ENCODE results near the gene SYT15.
"Not testable (repeated sequence)": the region's sequence is repeated elsewhere in the genome, so short reads cannot be mapped to it uniquely, and the experiment has no call there.

SYT15 gene

DNA sequence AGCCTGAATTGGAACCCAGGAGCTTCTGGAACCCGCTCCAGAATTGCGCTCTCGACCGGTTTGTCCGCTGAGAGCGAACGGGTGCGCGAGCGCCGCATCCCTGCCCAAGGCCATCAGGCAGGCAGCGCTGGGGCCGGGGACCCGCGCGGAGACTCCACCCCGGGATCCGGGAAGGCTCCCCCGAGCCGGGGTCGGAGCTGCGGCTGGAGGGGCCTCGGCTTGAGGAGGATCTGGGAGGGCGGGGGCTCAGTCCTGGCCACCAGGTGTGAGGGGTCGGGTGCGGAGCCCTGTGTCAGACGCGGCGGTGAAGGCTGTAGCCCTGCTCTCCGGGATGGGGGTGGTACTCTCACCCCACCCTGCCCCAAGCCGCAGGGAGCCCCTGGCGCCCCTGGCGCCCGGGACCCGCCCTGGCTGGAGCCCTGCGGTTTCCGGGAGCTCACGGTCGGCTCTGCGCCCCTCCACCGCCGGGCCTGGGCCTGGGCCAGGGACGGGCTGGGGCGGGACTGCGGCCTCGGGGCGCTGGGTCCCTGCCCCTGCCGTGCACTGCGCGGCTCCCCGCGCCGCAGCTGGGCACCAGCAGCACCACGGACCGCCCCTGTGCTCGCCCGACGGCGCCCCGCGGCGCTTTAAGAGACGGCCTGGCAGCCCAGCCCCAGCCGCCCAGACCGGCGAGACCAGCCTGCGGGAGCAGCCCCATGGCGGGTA, at the start of gene SYT15:
SYT15 (plus strand) TSS at position 655 of the 705 bp plus-strand sequence; CDS start at position 696, 41 bp downstream.
- not testable (repeated sequence) for H3K36me3 ChIP-seq (ENCODE audit: control insufficient read depth in 1 of 2, insufficient read depth in 2 of 2, low read length in 2 of 2); H3K27ac ChIP-seq (ENCODE audit: low read depth, low read length); H3K9me3 ChIP-seq (ENCODE audit: control insufficient read depth in 1 of 2, low read length in 2 of 2); H3K27me3 ChIP-seq (ENCODE audit: control insufficient read depth in 1 of 2, insufficient read depth in 2 of 2, low read length in 2 of 2); H3K4me3 ChIP-seq (ENCODE audit: low read depth in 1 of 2, low read length in 2 of 2); H3K9ac ChIP-seq (ENCODE audit: low read depth in 1 of 2, low read length in 2 of 2); H3K4me1 ChIP-seq (ENCODE audit: control insufficient read depth in 1 of 2, insufficient read depth in 2 of 2, low read length in 2 of 2)

DNA sequence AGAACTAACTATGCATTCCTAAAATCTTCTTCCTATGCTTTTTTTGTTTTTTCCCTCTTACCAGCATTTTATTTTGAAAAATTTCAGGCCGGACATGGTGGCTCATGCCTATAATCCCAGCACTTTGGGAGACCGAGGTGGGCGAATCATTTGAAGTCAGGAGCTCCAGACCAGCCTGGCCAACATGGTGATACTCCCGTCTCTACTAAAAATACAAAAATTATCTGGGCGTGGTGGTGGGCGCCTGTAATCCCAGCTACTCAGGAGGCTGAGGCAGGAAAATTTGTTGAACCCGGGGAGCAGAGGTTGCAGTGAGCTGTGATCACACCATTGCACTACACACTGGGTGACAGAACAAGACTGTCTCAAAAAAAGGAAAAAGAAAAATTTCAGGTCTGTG, 49.2 kb upstream of the SYT15 start:
- H3K27me3 ChIP-seq (ENCODE audit: control insufficient read depth in 1 of 2, insufficient read depth in 2 of 2, low read length in 2 of 2); H3K36me3 ChIP-seq (ENCODE audit: control insufficient read depth in 1 of 2, insufficient read depth in 2 of 2, low read length in 2 of 2); H3K4me3 ChIP-seq (ENCODE audit: low read depth in 1 of 2, low read length in 2 of 2); H3K9ac ChIP-seq (ENCODE audit: low read depth in 1 of 2, low read length in 2 of 2); H3K27ac ChIP-seq (ENCODE audit: low read depth, low read length); H3K9me3 ChIP-seq (ENCODE audit: control insufficient read depth in 1 of 2, low read length in 2 of 2); H3K4me1 ChIP-seq (ENCODE audit: control insufficient read depth in 1 of 2, insufficient read depth in 2 of 2, low read length in 2 of 2): not testable (repeated sequence)

DNA sequence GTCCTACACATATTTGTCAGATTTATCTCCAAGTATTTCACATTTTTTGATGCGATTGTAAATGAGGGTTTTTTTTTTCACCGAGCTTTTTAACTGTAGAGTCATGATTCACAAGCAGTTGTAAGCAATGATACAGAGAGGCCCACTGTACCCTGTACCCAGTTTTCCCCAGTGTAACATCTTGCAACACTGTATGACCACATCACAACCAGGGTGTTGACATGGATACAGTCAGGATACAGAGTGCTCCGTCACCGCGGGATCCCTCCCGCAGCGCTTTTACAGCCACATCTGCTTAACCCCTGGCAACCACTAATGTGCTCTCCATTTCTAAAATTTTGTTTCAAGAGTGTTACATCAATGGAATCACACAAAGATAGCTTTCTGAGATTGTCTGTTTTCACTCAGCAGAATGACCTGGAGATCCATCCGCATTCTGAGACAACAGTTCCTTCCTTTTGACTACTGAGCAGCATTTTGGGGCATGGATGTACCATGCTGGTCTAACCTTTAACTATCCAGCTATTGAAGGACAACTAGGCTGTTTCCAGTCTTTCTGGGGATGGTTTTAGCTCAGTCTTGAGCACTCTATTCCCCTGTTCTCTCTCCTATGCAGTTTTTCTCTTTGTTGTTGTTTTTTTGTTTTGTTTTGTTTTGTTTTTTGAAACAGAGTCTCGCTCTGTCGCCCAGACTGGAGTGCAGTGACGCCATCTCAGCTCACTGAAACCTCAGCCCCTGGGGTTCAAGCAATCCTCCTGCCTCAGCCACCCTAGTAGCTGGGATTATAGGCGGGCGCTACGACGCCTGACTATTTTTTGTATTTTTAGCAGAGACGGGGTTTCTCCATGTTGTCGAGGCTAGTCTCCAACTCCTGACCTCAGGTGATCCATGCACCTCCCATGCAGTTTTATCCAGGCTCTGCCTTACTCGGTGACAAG, 48.4 kb upstream of the SYT15 start:
- no peaks in the 10 kb centered on the region for H3K36me3 ChIP-seq (ENCODE audit: control insufficient read depth in 1 of 2, insufficient read depth in 2 of 2, low read length in 2 of 2)
- H3K4me1 ChIP-seq (ENCODE audit: control insufficient read depth in 1 of 2, insufficient read depth in 2 of 2, low read length in 2 of 2) = peaks cover 0 to 3% of the 10 kb centered on the region in 2 donors
- no peak overlapping the region for H3K4me3 ChIP-seq (ENCODE audit: low read depth in 1 of 2, low read length in 2 of 2)
- no peaks in the 10 kb centered on the region for H3K27me3 ChIP-seq (ENCODE audit: control insufficient read depth in 1 of 2, insufficient read depth in 2 of 2, low read length in 2 of 2)
- H3K9ac ChIP-seq (ENCODE audit: low read depth in 1 of 2, low read length in 2 of 2) = no peak overlapping the region
- H3K9me3 ChIP-seq (ENCODE audit: control insufficient read depth in 1 of 2, low read length in 2 of 2) = no peaks in the 10 kb centered on the region
- H3K27ac ChIP-seq (ENCODE audit: low read depth, low read length) = no peak overlapping the region

DNA sequence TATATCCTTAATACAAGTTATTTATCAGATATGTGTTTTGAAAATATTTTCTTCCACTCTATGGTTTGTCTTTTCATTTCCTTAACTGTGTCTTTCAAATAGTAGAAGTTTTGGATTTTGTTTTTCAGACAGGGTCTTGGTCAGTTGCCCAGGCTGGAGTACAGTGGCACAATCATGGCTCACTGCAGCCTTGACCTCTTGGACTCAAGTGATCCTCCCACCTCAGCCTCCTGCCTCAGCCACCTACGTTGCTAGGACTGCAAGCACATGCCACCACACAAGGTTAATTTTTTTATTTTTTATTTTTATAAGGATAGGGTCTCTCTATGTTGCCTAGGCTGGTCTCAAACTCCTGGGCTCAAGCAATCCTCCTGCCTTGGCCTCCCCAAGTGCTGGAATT, 46.7 kb upstream of the SYT15 start:
- not testable (repeated sequence) for H3K4me1 ChIP-seq (ENCODE audit: control insufficient read depth in 1 of 2, insufficient read depth in 2 of 2, low read length in 2 of 2); H3K9ac ChIP-seq (ENCODE audit: low read depth in 1 of 2, low read length in 2 of 2); H3K9me3 ChIP-seq (ENCODE audit: control insufficient read depth in 1 of 2, low read length in 2 of 2); H3K36me3 ChIP-seq (ENCODE audit: control insufficient read depth in 1 of 2, insufficient read depth in 2 of 2, low read length in 2 of 2); H3K27me3 ChIP-seq (ENCODE audit: control insufficient read depth in 1 of 2, insufficient read depth in 2 of 2, low read length in 2 of 2); H3K27ac ChIP-seq (ENCODE audit: low read depth, low read length); H3K4me3 ChIP-seq (ENCODE audit: low read depth in 1 of 2, low read length in 2 of 2)

DNA sequence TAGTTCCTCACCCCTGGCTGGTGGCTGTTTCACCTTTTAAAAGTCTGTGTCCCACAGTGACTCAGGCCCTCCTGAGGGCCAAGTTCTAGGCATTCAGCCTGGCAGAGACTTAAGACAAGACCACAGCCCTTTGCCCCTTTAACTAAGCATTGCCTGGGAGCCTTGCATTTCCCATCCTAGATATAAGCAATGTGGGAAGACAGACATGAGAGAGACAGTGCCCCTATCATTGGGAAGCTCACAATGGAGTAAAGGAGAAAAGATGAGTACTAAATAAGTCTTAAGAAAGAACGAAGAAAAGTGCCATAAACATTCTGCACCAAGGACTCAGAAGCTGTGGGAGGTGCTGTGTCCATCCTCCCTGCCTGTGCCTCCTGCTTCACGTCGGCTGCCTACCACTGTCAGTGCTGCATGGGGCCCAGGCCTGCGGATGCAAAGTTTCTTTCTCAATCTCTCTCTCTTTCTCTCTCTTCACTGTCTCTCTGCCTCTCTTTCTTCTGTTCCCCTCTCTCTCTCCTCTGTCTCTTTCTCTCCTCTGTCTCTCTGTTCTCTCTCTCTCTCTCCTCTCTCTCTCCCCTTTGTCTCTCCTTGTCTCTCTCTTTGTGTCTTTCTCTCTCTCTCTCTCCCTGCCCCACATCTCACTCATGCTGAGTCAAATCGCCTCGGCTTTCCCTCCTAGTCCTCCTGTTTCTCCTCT, 44.0 kb upstream of the SYT15 start:
- Histone ChIP-seq H3K27me3 (ENCODE audit: control insufficient read depth in 1 of 2, insufficient read depth in 2 of 2, low read length in 2 of 2) (peaks cover 0 to 3% of the 10 kb centered on the region in 2 donors), H3K27ac (ENCODE audit: low read depth, low read length) (no peak overlapping the region), H3K9me3 (ENCODE audit: control insufficient read depth in 1 of 2, low read length in 2 of 2) (no peaks in the 10 kb centered on the region), H3K4me1 (ENCODE audit: control insufficient read depth in 1 of 2, insufficient read depth in 2 of 2, low read length in 2 of 2) (peaks cover 5% of the 10 kb centered on the region in 2 donors), H3K4me3 (ENCODE audit: low read depth in 1 of 2, low read length in 2 of 2) (no peak overlapping the region), H3K9ac (ENCODE audit: low read depth in 1 of 2, low read length in 2 of 2) (no peak overlapping the region), H3K36me3 (ENCODE audit: control insufficient read depth in 1 of 2, insufficient read depth in 2 of 2, low read length in 2 of 2) (no peaks in the 10 kb centered on the region)

DNA sequence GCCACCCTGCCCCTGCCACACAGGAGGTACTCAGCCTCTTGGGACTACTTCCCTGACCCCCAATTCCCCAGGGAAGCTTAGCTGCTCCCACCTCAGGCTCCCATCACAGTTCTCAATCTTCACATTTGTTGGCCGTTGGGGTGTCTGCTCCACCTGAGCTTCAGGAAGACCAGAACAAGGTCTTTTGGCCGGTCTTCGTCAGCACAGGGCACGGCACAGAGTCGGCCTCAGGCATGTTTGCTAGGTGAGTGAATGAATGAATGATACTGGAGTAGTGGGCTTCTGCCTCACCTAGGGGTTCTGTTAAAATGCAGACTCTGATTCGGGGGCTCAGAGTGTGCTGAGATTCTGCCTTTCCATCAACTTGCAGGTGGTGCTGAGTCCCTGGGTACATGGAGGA, 42.8 kb upstream of the SYT15 start:
- no peak overlapping the region for H3K27ac ChIP-seq (ENCODE audit: low read depth, low read length)
- no peaks in the 10 kb centered on the region for H3K36me3 ChIP-seq (ENCODE audit: control insufficient read depth in 1 of 2, insufficient read depth in 2 of 2, low read length in 2 of 2)
- H3K4me1 ChIP-seq (ENCODE audit: control insufficient read depth in 1 of 2, insufficient read depth in 2 of 2, low read length in 2 of 2) = peaks cover 15% of the 10 kb centered on the region in 2 donors
- H3K4me3 ChIP-seq (ENCODE audit: low read depth in 1 of 2, low read length in 2 of 2) = no peak overlapping the region
- peaks cover 0 to 5% of the 10 kb centered on the region in 2 donors for H3K27me3 ChIP-seq (ENCODE audit: control insufficient read depth in 1 of 2, insufficient read depth in 2 of 2, low read length in 2 of 2)
- H3K9me3 ChIP-seq (ENCODE audit: control insufficient read depth in 1 of 2, low read length in 2 of 2) = no peaks in the 10 kb centered on the region
- H3K9ac ChIP-seq (ENCODE audit: low read depth in 1 of 2, low read length in 2 of 2) = no peak overlapping the region

DNA sequence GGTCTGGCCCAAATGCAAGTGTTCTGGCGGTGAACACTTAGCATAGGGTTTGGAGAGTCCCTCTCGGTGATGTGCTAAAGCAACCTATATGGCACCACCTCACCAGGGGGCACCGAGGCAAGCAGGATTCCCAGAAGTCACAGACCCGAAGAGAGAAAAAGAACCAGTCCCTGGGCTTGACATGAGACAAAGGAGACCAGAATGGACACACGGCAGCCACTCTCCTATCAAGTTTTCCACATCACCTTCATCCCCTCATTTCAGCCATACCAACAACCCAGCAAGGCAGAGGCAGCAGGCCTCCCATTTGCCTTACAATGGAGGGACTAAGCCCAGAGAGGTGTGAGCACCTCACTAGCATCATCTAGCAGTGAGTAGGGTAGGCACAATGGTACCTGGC, 42.1 kb upstream of the SYT15 start:
- Histone ChIP-seq H3K4me3 (ENCODE audit: low read depth in 1 of 2, low read length in 2 of 2) (no peak overlapping the region), H3K27ac (ENCODE audit: low read depth, low read length) (no peak overlapping the region), H3K27me3 (ENCODE audit: control insufficient read depth in 1 of 2, insufficient read depth in 2 of 2, low read length in 2 of 2) (peaks cover 0 to 5% of the 10 kb centered on the region in 2 donors), H3K36me3 (ENCODE audit: control insufficient read depth in 1 of 2, insufficient read depth in 2 of 2, low read length in 2 of 2) (no peaks in the 10 kb centered on the region), H3K9ac (ENCODE audit: low read depth in 1 of 2, low read length in 2 of 2) (no peak overlapping the region), H3K4me1 (ENCODE audit: control insufficient read depth in 1 of 2, insufficient read depth in 2 of 2, low read length in 2 of 2) (peaks cover 15% of the 10 kb centered on the region in 2 donors), H3K9me3 (ENCODE audit: control insufficient read depth in 1 of 2, low read length in 2 of 2) (no peaks in the 10 kb centered on the region)

DNA sequence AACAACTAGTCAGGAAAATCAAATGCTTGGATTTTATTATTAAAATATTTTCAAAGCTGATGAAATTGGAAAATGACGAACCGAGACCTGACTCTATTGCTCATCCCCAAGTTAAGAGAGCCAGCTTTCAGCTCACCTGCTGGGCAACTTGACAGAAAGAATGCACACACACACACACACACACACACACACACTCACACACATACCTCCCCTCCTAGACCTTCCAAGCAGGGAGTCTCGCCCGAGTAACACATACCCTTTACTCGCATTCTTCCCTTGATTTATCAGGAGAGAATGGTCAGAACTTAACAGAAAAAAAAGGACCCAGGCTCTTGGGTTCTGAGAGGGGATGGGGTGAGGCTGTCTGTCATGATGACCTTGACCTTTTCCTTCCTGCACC, 41.6 kb upstream of the SYT15 start:
- no peaks in the 10 kb centered on the region for H3K9me3 ChIP-seq (ENCODE audit: control insufficient read depth in 1 of 2, low read length in 2 of 2)
- no peak overlapping the region for H3K4me3 ChIP-seq (ENCODE audit: low read depth in 1 of 2, low read length in 2 of 2)
- no peaks in the 10 kb centered on the region for H3K36me3 ChIP-seq (ENCODE audit: control insufficient read depth in 1 of 2, insufficient read depth in 2 of 2, low read length in 2 of 2)
- H3K9ac ChIP-seq (ENCODE audit: low read depth in 1 of 2, low read length in 2 of 2) = no peak overlapping the region
- no peak overlapping the region for H3K27ac ChIP-seq (ENCODE audit: low read depth, low read length)
- peaks cover 0 to 5% of the 10 kb centered on the region in 2 donors for H3K27me3 ChIP-seq (ENCODE audit: control insufficient read depth in 1 of 2, insufficient read depth in 2 of 2, low read length in 2 of 2)
- H3K4me1 ChIP-seq (ENCODE audit: control insufficient read depth in 1 of 2, insufficient read depth in 2 of 2, low read length in 2 of 2) = peaks cover 15% of the 10 kb centered on the region in 2 donors

DNA sequence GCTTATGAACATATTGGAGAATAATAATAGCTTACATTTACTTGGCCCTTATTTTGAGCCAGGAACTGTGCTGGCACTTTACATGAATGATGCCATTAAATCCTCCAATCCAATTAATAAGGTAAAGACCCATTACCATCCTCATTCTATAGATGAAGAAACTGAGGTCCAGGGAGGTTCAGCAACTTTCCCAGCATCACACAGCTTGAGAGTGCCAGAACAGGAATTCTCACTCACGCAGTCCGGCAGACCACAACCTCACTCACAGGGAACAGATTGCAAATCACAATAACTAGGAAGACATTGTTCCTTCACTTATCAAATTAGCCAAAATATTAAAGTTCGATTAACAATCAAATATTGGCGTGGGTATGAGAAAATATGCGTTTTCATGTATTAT, 40.8 kb upstream of the SYT15 start:
- peaks cover 15% of the 10 kb centered on the region in 2 donors for H3K4me1 ChIP-seq (ENCODE audit: control insufficient read depth in 1 of 2, insufficient read depth in 2 of 2, low read length in 2 of 2)
- H3K27ac ChIP-seq (ENCODE audit: low read depth, low read length) = no peak overlapping the region
- H3K9me3 ChIP-seq (ENCODE audit: control insufficient read depth in 1 of 2, low read length in 2 of 2) = no peaks in the 10 kb centered on the region
- no peak overlapping the region for H3K9ac ChIP-seq (ENCODE audit: low read depth in 1 of 2, low read length in 2 of 2)
- H3K4me3 ChIP-seq (ENCODE audit: low read depth in 1 of 2, low read length in 2 of 2) = no peak overlapping the region
- H3K27me3 ChIP-seq (ENCODE audit: control insufficient read depth in 1 of 2, insufficient read depth in 2 of 2, low read length in 2 of 2) = peaks cover 0 to 5% of the 10 kb centered on the region in 2 donors
- H3K36me3 ChIP-seq (ENCODE audit: control insufficient read depth in 1 of 2, insufficient read depth in 2 of 2, low read length in 2 of 2) = no peaks in the 10 kb centered on the region
